Left lung (tissue), 14 donors: Measurements from ENCODE around the gene NKX6-1. TPM values are rescaled to one million over a fixed set of nuclear protein-coding genes. Genes with fewer than 3 reads are reported as not detected.

Experiments
- ATAC-seq: fragments of 200-7000 bp; cut with Tn5 transposase; one replicate; pipeline ENCODE4 v1.9.1; 2020; ENCODE audit warnings: moderate library complexity
- DNase-seq, 4 donors: peaks; one replicate each; pipeline ENCODE4 v3.0.0-alpha.2; 2013 to 2020
- H3K27ac ChIP-seq, 2 donors: fragments of 200-600 bp; sonication (generic) in 1 of 2; one replicate each; pipeline versions ENCODE4 v1.5.0 to v1.8.0; 2020 to 2021
- H3K27me3 ChIP-seq, 2 donors: fragments of 200-600 bp; sonication (generic) in 1 of 2; one replicate each; pipeline versions ENCODE4 v1.5.0 to v1.8.0; 2020 to 2021
- H3K36me3 ChIP-seq, 2 donors: fragments of 200-600 bp; sonication (generic) in 1 of 2; one replicate each; pipeline versions ENCODE4 v1.5.0 to v1.8.0; 2020 to 2021
- H3K4me1 ChIP-seq, 2 donors: fragments of 200-600 bp; one replicate each; pipeline ENCODE4 v1.8.0; 2021
- H3K4me3 ChIP-seq, 2 donors: fragments of 200-600 bp; sonication (generic) in 1 of 2; one replicate each; pipeline versions ENCODE4 v1.5.0 to v1.8.0; 2020 to 2021; ENCODE audit warnings: mild to moderate bottlenecking in 1 of 2
- H3K9me3 ChIP-seq, 2 donors: fragments of 200-600 bp; sonication (generic) in 1 of 2; one replicate each; pipeline versions ENCODE4 v1.5.0 to v1.8.0; 2020 to 2021
- intact Hi-C, 2 donors: fragments of 100-400 bp; cut with DNase I; formaldehyde crosslinking; loops; one replicate each; pipeline versions ENCODE4 v1.11.2 to v1.14.2; 2022
- long read RNA-seq, 12 donors: library from polyadenylated mRNA in 2 of 12; unstranded in 2 of 12; transcript quantifications; one replicate each; pipeline ENCODE4 v2.0.0 and lab custom pipeline, GENCODE V29; 2019 to 2026
- polyA plus RNA-seq, 6 donors: library from polyadenylated mRNA; unstranded; fragments of 120-200 nt; gene quantifications; one replicate each; pipeline ENCODE4 v1.2.1, GENCODE V29; 2013; ENCODE audit not compliant: insufficient read length in 6 of 6
- total RNA-seq, 2 donors: library from RNA; stranded (reverse); fragmentation: NEBNext Ultra II Directional; extraction: Animal tissue kit (Norgen Biotek cat#: 25700); gene quantifications; one replicate each; pipeline ENCODE4 v1.2.1, GENCODE V29; 2021
- TF ChIP-seq, protein P1 (sequence below), 2 donors: fragments of 200-600 bp; sonication (generic) in 1 of 2; IDR thresholded peaks; one replicate each; pipeline versions ENCODE4 v1.5.0 to v1.8.0; 2021; ENCODE audit warnings: antibody characterized with exemption in 2 of 2
- donor health status: DM: no; HTN: yes; CAD: no.
- donor health status: DM: no; HTN: no; CAD: no.

The NKX6-1 gene
- total RNA-seq (not detected), polyA plus RNA-seq (under 1 TPM in 3 of 6 donors, not detected in 3; 0.07 to 0.21 (median 0.08) TPM)
- long read RNA-seq, donor 1: 0 reads
- long read RNA-seq, donor 2: 0 reads
- long read RNA-seq, donor 3: 0 reads
- long read RNA-seq, donor 4: 0 reads
- long read RNA-seq, donor 5: 0 reads
- long read RNA-seq, donor 6: 0 reads
- long read RNA-seq, donor 7: 0 reads
- long read RNA-seq, donor 8: 0 reads
- long read RNA-seq, donor 9: 0 reads
- long read RNA-seq, donor 10: 0 reads
- long read RNA-seq, donor 11, partial matches to known transcripts: 0 of 3 reads
- long read RNA-seq, donor 11, other reads (novel, unspliced or antisense): 0 of 3 reads
- long read RNA-seq, donor 12: 0 reads

DNA sequence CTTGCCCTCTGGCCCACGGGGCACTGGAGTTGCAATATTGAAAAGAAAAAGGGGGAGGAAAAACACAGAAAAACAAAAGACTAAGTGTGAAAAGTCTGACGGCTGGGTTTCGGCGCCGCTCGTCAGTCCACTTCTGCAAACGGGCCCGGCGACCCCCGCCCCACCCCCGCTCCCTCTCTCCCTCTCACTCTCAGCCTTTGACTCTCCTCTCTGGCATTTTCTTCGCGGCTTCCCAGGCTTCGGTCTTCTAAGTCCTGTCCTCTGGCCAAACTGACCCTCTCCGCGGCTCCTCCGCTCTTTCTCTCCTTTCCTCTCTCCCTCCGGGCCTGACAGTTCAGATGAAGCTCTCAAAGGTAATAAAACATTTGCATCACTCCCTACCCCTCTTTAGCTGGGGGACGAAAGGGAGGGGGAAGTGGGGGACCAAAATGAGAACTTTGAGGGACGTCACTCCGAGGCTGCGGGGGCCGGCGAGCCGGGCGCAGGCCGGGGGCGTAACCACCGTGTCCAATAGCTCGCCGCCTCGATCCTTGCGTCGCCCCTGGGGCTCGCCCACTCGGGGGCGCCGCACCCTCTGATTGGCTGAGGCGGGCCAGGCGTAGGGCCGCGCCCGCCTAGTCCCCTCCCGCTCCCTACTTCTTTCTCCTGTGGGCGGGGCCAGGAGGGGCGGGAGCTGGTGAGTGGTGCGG, at the start of gene NKX6-1:
NKX6-1 (minus strand) TSS at position 358 of the 689 bp plus-strand sequence. CDS start 1,064 bp downstream, outside the sequence.
- H3K27ac ChIP-seq: no peak within 1 kb of the TSS
- ATAC-seq (peak; percentile 83), DNase-seq (peak in 2 of 4 donors; percentile 77 to 80)
- no peaks in the 10 kb centered on the region for H3K9me3 ChIP-seq
- peaks cover 18 to 34% of the 10 kb centered on the region in 2 donors for H3K4me1 ChIP-seq
- H3K4me3 ChIP-seq: peak within 1 kb of the TSS; percentile 12 to 31
- H3K27me3 ChIP-seq: peaks cover 100% of the 10 kb centered on the region in 2 donors
- TF ChIP-seq, protein P1, sequence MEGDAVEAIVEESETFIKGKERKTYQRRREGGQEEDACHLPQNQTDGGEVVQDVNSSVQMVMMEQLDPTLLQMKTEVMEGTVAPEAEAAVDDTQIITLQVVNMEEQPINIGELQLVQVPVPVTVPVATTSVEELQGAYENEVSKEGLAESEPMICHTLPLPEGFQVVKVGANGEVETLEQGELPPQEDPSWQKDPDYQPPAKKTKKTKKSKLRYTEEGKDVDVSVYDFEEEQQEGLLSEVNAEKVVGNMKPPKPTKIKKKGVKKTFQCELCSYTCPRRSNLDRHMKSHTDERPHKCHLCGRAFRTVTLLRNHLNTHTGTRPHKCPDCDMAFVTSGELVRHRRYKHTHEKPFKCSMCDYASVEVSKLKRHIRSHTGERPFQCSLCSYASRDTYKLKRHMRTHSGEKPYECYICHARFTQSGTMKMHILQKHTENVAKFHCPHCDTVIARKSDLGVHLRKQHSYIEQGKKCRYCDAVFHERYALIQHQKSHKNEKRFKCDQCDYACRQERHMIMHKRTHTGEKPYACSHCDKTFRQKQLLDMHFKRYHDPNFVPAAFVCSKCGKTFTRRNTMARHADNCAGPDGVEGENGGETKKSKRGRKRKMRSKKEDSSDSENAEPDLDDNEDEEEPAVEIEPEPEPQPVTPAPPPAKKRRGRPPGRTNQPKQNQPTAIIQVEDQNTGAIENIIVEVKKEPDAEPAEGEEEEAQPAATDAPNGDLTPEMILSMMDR (IDR thresholded peaks at IDR 0.05): no peak
- H3K36me3 ChIP-seq: no peaks in the 10 kb centered on the region
- intact Hi-C loops: no loop called here

GRCh38 chr4:84547211-84547610, 48.1 kb upstream of the NKX6-1 start:
- H3K36me3 ChIP-seq: no peaks in the 10 kb centered on the region
- no peak for ATAC-seq
- TF ChIP-seq, protein P1 (IDR thresholded peaks at IDR 0.05): no peak
- no peak overlapping the region for H3K4me3 ChIP-seq
- intact Hi-C loops: no loop called here
- H3K27ac ChIP-seq: no peak overlapping the region
- DNase-seq: no peak
- peaks cover 0 to 3% of the 10 kb centered on the region in 2 donors for H3K9me3 ChIP-seq
- no peaks in the 10 kb centered on the region for H3K27me3 ChIP-seq
- H3K4me1 ChIP-seq: no peaks in the 10 kb centered on the region

DNA sequence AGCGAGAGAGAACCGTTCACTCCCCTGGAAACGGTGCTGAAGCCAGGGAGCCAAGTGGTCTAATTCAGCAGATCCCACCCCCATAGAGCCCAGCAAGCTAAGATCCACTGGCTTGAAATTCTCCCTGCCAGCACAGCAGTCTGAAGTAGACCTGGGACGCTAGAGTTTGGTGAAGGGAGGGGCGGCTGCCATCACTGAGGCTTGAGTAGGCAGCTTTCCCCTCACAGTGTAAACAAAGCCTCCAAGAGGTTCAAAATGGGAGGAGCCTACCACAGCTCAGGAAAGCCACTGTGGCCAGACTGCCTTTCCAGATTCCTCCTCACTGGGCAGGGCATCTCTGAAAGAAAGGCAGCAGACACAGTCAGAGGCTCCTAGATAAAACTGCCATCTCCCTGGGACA, 46.0 kb upstream of the NKX6-1 start:
- DNase-seq: peak in 1 of 4 donors; percentile 3
- no peak overlapping the region for H3K27ac ChIP-seq
- H3K36me3 ChIP-seq: no peaks in the 10 kb centered on the region
- no peaks in the 10 kb centered on the region for H3K4me1 ChIP-seq
- no peaks in the 10 kb centered on the region for H3K27me3 ChIP-seq
- no peaks in the 10 kb centered on the region for H3K9me3 ChIP-seq
- peak; percentile 80 for ATAC-seq
- intact Hi-C loops: no loop called here
- TF ChIP-seq, protein P1 (IDR thresholded peaks at IDR 0.05): no peak
- H3K4me3 ChIP-seq: no peak overlapping the region

DNA sequence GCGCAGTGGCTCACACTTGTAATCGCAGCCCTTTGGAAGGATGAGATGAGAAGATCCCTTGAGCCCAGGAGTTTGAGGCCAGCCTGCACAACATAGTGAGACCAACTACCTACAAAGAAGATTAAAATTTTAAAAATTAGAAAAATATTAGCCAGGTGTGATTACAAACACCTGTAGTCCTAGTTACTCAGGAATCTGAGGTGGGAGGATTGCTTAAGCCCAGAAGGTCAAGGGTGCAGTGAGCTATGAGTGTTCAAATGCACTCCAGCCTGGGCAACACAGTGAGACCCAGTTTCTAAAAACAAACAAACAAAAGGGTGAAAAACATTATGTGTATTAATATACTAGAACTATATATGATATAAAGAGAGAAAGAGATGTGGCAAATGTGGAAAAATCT, 36.8 kb upstream of the NKX6-1 start:
- TF ChIP-seq, protein P1 (IDR thresholded peaks at IDR 0.05): no peak
- ATAC-seq (no peak), DNase-seq (no peak)
- no peak overlapping the region for H3K27ac ChIP-seq
- intact Hi-C loops: no loop called here
- peaks cover 0 to 3% of the 10 kb centered on the region in 2 donors for H3K9me3 ChIP-seq
- no peaks in the 10 kb centered on the region for H3K27me3 ChIP-seq
- H3K4me3 ChIP-seq: no peak overlapping the region
- no peaks in the 10 kb centered on the region for H3K36me3 ChIP-seq
- H3K4me1 ChIP-seq: no peaks in the 10 kb centered on the region

- no peaks in the 10 kb centered on the region for H3K36me3 ChIP-seq
- DNase-seq (no peak), ATAC-seq (no peak)
- intact Hi-C loops: no loop called here
- no peak overlapping the region for H3K4me3 ChIP-seq
- H3K27ac ChIP-seq: no peak overlapping the region
- no peaks in the 10 kb centered on the region for H3K4me1 ChIP-seq
- TF ChIP-seq, protein P1 (IDR thresholded peaks at IDR 0.05): no peak
- H3K9me3 ChIP-seq: peaks cover 0 to 3% of the 10 kb centered on the region in 2 donors
- H3K27me3 ChIP-seq: no peaks in the 10 kb centered on the region
These were observed 32.6 kb upstream of the NKX6-1 start for GRCh38 chr4:84531689-84532088.
